Activated CD8-positive, alpha-beta T cell treated with anti-CD3 and anti-CD28 coated beads for 36 hours (primary cell): ENCODE measurements around the gene PRDM2. TPM values are rescaled to one million over a fixed set of nuclear protein-coding genes. Genes with fewer than 3 reads are reported as not detected.

ENCODE experiments used
- ATAC-seq: fragments of 200-7000 bp; cut with Tn5 transposase; one replicate; pipeline ENCODE4 v1.10.0; 2021; ENCODE audit warnings: mild to moderate bottlenecking, moderate library complexity
- CTCF ChIA-PET: fragments of 350-600 bp; sonication (Branson Sonifier 250); formaldehyde crosslinking; loops from one replicate; lab custom pipeline; 2021; ENCODE audit warnings: antibody characterized with exemption; lab: Charles Lee
- POLR2A ChIA-PET: fragments of 350-600 bp; sonication (Branson Sonifier 250); formaldehyde crosslinking; loops from one replicate; lab custom pipeline; 2021; ENCODE audit warnings: antibody characterized with exemption; lab: Charles Lee
- DNase-seq: peaks from one replicate; pipeline ENCODE4 v3.0.0-alpha.2; 2020
- H3K27ac Mint-ChIP-seq: one replicate; pipeline ENCODE4 v1.8.0; 2021; ENCODE audit warnings: mild to moderate bottlenecking, mixed read lengths
- H3K27me3 Mint-ChIP-seq: one replicate; pipeline ENCODE4 v1.8.0; 2021; ENCODE audit warnings: mixed read lengths
- H3K36me3 Mint-ChIP-seq: one replicate; pipeline ENCODE4 v1.8.0; 2021; ENCODE audit warnings: low read depth, mixed read lengths
- H3K4me1 Mint-ChIP-seq: one replicate; pipeline ENCODE4 v1.8.0; 2021; ENCODE audit warnings: low read depth, mixed read lengths
- H3K4me3 Mint-ChIP-seq: one replicate; pipeline ENCODE4 v1.8.0; 2021; ENCODE audit warnings: mild to moderate bottlenecking, moderate library complexity, mixed read lengths
- H3K9me3 Mint-ChIP-seq: one replicate; pipeline ENCODE4 v1.8.0; 2021; ENCODE audit warnings: mixed read lengths
- CTCF ChIP-seq: fragments of 200-600 bp; IDR thresholded peaks from one replicate; pipeline ENCODE4 v1.8.0; 2022; ENCODE audit warnings: antibody characterized with exemption, mild to moderate bottlenecking
- intact Hi-C: fragments of 100-400 bp; cut with micrococcal nuclease; formaldehyde crosslinking; loops from one replicate; pipeline ENCODE4 v1.10.0; 2022
- total RNA-seq, 2 experiments: library from RNA; stranded (reverse); gene quantifications; one replicate each; pipeline ENCODE4 v1.2.3, GENCODE V29; 2021

The PRDM2 gene
- total RNA-seq, 2 experiments from 2014 or later: 41.2 to 43.6 TPM

GRCh38 chr1:13820456-13820855, 120.5 kb downstream of the PRDM2 start:
- Mint-ChIP-seq H3K36me3 (peaks cover 2% of the 10 kb centered on the region), H3K4me1 (no peaks in the 10 kb centered on the region), H3K4me3 (no peak overlapping the region), H3K27me3 (no peaks in the 10 kb centered on the region), H3K9me3 (no peaks in the 10 kb centered on the region), H3K27ac (no peak overlapping the region)
- ChIA-PET CTCF (interaction anchor here (1.3 kb wide), 1 partner anchor 10 kb away, joined by 3 read pairs; no protein-coding TSS in a partner anchor), POLR2A (no interaction called here)
- ATAC-seq: no peak
- TF ChIP-seq CTCF: no peak
- intact Hi-C loops: no loop called here
- DNase-seq: no peak

GRCh38 chr1:13823126-13823880, 123.3 kb downstream of the PRDM2 start:
- CTCF ChIA-PET: no interaction called here
- POLR2A ChIA-PET: no interaction called here
- Mint-ChIP-seq H3K27ac (no peak overlapping the region), H3K4me3 (no peak overlapping the region), H3K36me3 (peaks cover 2% of the 10 kb centered on the region), H3K9me3 (no peaks in the 10 kb centered on the region), H3K4me1 (no peaks in the 10 kb centered on the region), H3K27me3 (no peaks in the 10 kb centered on the region)
- no peak for ATAC-seq
- TF ChIP-seq CTCF: no peak
- no peak for DNase-seq
- intact Hi-C loops: no loop called here

GRCh38 chr1:13823936-13824335, 123.9 kb downstream of the PRDM2 start:
- peaks cover 2% of the 10 kb centered on the region for H3K36me3 Mint-ChIP-seq
- intact Hi-C loops: no loop called here
- H3K9me3 Mint-ChIP-seq: no peaks in the 10 kb centered on the region
- POLR2A ChIA-PET: no interaction called here
- CTCF ChIA-PET: interaction anchor here (0.8 kb wide), 1 partner anchor 335 kb away, joined by 3 read pairs; no protein-coding TSS in a partner anchor
- peaks cover under 1% of the 10 kb centered on the region for H3K4me1 Mint-ChIP-seq
- no peaks in the 10 kb centered on the region for H3K27me3 Mint-ChIP-seq
- H3K27ac Mint-ChIP-seq: no peak overlapping the region
- DNase-seq (no peak), ATAC-seq (no peak)
- TF ChIP-seq CTCF: no peak
- no peak overlapping the region for H3K4me3 Mint-ChIP-seq

- intact Hi-C loops: no loop called here
- Mint-ChIP-seq H3K36me3 (peaks cover 2% of the 10 kb centered on the region), H3K9me3 (no peaks in the 10 kb centered on the region), H3K4me1 (peaks cover 3% of the 10 kb centered on the region), H3K27ac (no peak overlapping the region), H3K4me3 (no peak overlapping the region), H3K27me3 (no peaks in the 10 kb centered on the region)
- TF ChIP-seq CTCF: no peak
- CTCF ChIA-PET: interaction anchor here (0.6 to 1.4 kb wide), 3 partner anchors 140 to 336 kb away, joined by 3 read pairs; no protein-coding TSS in a partner anchor
- DNase-seq (no peak), ATAC-seq (no peak)
- POLR2A ChIA-PET: no interaction called here
Measured at GRCh38 chr1:13824626-13825025, 124.6 kb downstream of the PRDM2 start.

- Mint-ChIP-seq H3K27me3 (no peaks in the 10 kb centered on the region), H3K4me1 (peaks cover 3% of the 10 kb centered on the region), H3K27ac (no peak overlapping the region), H3K9me3 (no peaks in the 10 kb centered on the region), H3K4me3 (no peak overlapping the region), H3K36me3 (peaks cover 2% of the 10 kb centered on the region)
- intact Hi-C loops: no loop called here
- no peak for TF ChIP-seq CTCF
- DNase-seq: no peak
- ChIA-PET CTCF (interaction anchor here (0.6 to 1.5 kb wide), 4 partner anchors 9 to 336 kb away, joined by 3 to 6 read pairs (median 3); no protein-coding TSS in a partner anchor), POLR2A (no interaction called here)
- ATAC-seq: no peak
Measured at GRCh38 chr1:13825033-13825432, 125.0 kb downstream of the PRDM2 start.
